Measurements from ENCODE around the gene APMAP. TPM values are rescaled to one million over a fixed set of nuclear protein-coding genes. Genes with fewer than 3 reads are reported as not detected.

APMAP gene
- total and polyA plus RNA-seq, 3 experiments from 2014 or later: 82.5 to 228 (median 83.6) TPM

GRCh38 chr20:24960861-24961260 lies 31.7 kb downstream of the APMAP start:
- peak in 1 of 5 donors; percentile 82 for DNase-seq
- H3K9me3 ChIP-seq (ENCODE audit: low read length): no peaks in the 10 kb centered on the region
- Mint-ChIP-seq H3K27me3 (peaks cover 0 to 2% of the 10 kb centered on the region in 2 donors), H3K36me3 (peaks cover 25 to 95% (median 30%) of the 10 kb centered on the region in 3 donors), H3K27ac (peak overlapping the region; percentile 97 to 100 (median 99)), H3K4me1 (peaks cover 70 to 96% (median 80%) of the 10 kb centered on the region in 3 donors), H3K9me3 (no peaks in the 10 kb centered on the region), H3K4me3 (peak overlapping the region; percentile 24 to 92 (median 73))
- peak overlapping the region; percentile 90 for H3K27ac ChIP-seq (ENCODE audit: low read depth, low read length)
- peaks cover 50% of the 10 kb centered on the region for H3K36me3 ChIP-seq (ENCODE audit: insufficient read depth, low read length)
- no peak overlapping the region for H3K4me3 ChIP-seq (ENCODE audit: low read length)
- H3K4me1 ChIP-seq (ENCODE audit: insufficient read depth, low read length): peaks cover 84% of the 10 kb centered on the region
- ChIA-PET POLR2A (interaction anchor here (0.9 to 2.8 kb wide), 5 partner anchors 10 to 130 kb away, joined by 3 to 34 read pairs (median 5); partner anchors contain the start of genes ACSS1 and CST7), CTCF (interaction anchor here (0.8 to 2.8 kb wide), 5 partner anchors 11 to 103 kb away, joined by 3 to 19 read pairs (median 3); partner anchors contain the start of gene CST7)
- H3K27me3 ChIP-seq (ENCODE audit: insufficient read depth, low read length, poor library complexity, severe bottlenecking): no peaks in the 10 kb centered on the region

DNA sequence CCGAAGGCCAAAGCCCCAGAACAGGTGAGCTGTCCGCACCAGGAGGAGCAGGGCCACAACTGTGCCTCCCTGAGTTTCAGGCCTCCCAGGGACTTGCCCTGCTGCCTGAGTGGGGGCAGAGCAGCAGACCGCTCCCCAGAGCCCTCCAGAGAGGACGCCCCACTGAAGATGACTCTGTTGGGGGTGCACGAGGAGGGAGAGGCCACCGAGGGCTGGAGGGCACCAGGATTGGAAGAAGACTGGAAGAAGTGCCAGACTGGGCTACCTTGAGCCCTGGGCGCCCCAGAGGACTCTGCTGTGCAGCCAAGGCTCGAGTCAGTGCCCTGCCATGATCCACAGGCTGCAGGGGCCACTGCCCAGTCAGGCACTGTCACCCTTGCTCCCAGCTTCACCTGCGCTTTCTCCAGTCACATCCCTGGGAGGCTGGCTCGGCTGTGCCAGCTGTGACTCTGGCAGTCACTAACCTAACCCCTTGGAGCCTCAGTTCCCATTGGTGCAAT lies 32.2 kb downstream of the APMAP start:
- DNase-seq: peak in 1 of 5 donors; percentile 50
- CTCF ChIA-PET: interaction anchor here (0.8 to 2.8 kb wide), 6 partner anchors 10 to 104 kb away, joined by 3 to 19 read pairs (median 4); partner anchors contain the start of gene CST7

GRCh38 chr20:24959591-24960301 lies 32.8 kb downstream of the APMAP start:
- Histone ChIP-seq H3K4me1 (ENCODE audit: insufficient read depth, low read length) (peaks cover 83% of the 10 kb centered on the region), H3K36me3 (ENCODE audit: insufficient read depth, low read length) (peaks cover 50% of the 10 kb centered on the region), H3K27ac (ENCODE audit: low read depth, low read length) (peak overlapping the region; percentile 90), H3K4me3 (ENCODE audit: low read length) (no peak overlapping the region), H3K9me3 (ENCODE audit: low read length) (no peaks in the 10 kb centered on the region), H3K27me3 (ENCODE audit: insufficient read depth, low read length, poor library complexity, severe bottlenecking) (no peaks in the 10 kb centered on the region)
- ChIA-PET CTCF (interaction anchor here (1.4 to 2.8 kb wide), 2 partner anchors 10 to 29 kb away, joined by 5 to 19 read pairs; partner anchors contain the start of gene CST7), POLR2A (interaction anchor here (1.7 to 2.8 kb wide), 2 partner anchors 9 to 131 kb away, joined by 5 to 34 read pairs; partner anchors contain the start of gene CST7)
- Mint-ChIP-seq H3K27me3 (peaks cover 0 to 2% of the 10 kb centered on the region in 2 donors), H3K4me1 (peaks cover 68 to 96% (median 80%) of the 10 kb centered on the region in 3 donors), H3K27ac (peak overlapping the region; percentile 97 to 100 (median 99)), H3K4me3 (peak overlapping the region in 6 of 7 donors; percentile 38 to 92 (median 67)), H3K36me3 (peaks cover 25 to 93% (median 29%) of the 10 kb centered on the region in 3 donors), H3K9me3 (no peaks in the 10 kb centered on the region)
- DNase-seq: peak in 1 of 5 donors; percentile 59

More for the DNA sequence above, 32.2 kb downstream of the APMAP start:
- Histone ChIP-seq H3K4me1 (ENCODE audit: insufficient read depth, low read length) (peaks cover 84% of the 10 kb centered on the region), H3K36me3 (ENCODE audit: insufficient read depth, low read length) (peaks cover 50% of the 10 kb centered on the region), H3K4me3 (ENCODE audit: low read length) (no peak overlapping the region), H3K27me3 (ENCODE audit: insufficient read depth, low read length, poor library complexity, severe bottlenecking) (no peaks in the 10 kb centered on the region), H3K9me3 (ENCODE audit: low read length) (no peaks in the 10 kb centered on the region), H3K27ac (ENCODE audit: low read depth, low read length) (peak overlapping the region; percentile 90)
- no peaks in the 10 kb centered on the region for H3K9me3 Mint-ChIP-seq
- peak overlapping the region; percentile 24 to 92 (median 73) for H3K4me3 Mint-ChIP-seq
- H3K27ac Mint-ChIP-seq: peak overlapping the region; percentile 97 to 100 (median 99)
- H3K27me3 Mint-ChIP-seq: peaks cover 0 to 2% of the 10 kb centered on the region in 2 donors
- POLR2A ChIA-PET: interaction anchor here (0.9 to 2.8 kb wide), 5 partner anchors 10 to 130 kb away, joined by 3 to 34 read pairs (median 5); partner anchors contain the start of genes ACSS1 and CST7
- H3K4me1 Mint-ChIP-seq: peaks cover 70 to 96% (median 80%) of the 10 kb centered on the region in 3 donors
- peaks cover 25 to 95% (median 30%) of the 10 kb centered on the region in 3 donors for H3K36me3 Mint-ChIP-seq

- Mint-ChIP-seq H3K9me3 (no peaks in the 10 kb centered on the region), H3K4me1 (peaks cover 69 to 96% (median 82%) of the 10 kb centered on the region in 3 donors), H3K27me3 (peaks cover 0 to 2% of the 10 kb centered on the region in 2 donors), H3K36me3 (peaks cover 18 to 92% (median 25%) of the 10 kb centered on the region in 3 donors), H3K4me3 (peak overlapping the region in 4 of 7 donors; percentile 15 to 70 (median 49)), H3K27ac (peak overlapping the region; percentile 97 to 100 (median 99))
- Histone ChIP-seq H3K36me3 (ENCODE audit: insufficient read depth, low read length) (peaks cover 48% of the 10 kb centered on the region), H3K4me3 (ENCODE audit: low read length) (no peak overlapping the region), H3K9me3 (ENCODE audit: low read length) (no peaks in the 10 kb centered on the region), H3K4me1 (ENCODE audit: insufficient read depth, low read length) (peaks cover 83% of the 10 kb centered on the region), H3K27me3 (ENCODE audit: insufficient read depth, low read length, poor library complexity, severe bottlenecking) (no peaks in the 10 kb centered on the region), H3K27ac (ENCODE audit: low read depth, low read length) (peak overlapping the region; percentile 90)
- peak in 1 of 5 donors; percentile 42 for DNase-seq
- CTCF ChIA-PET: interaction anchor here (1.4 to 2.8 kb wide), 2 partner anchors 9 to 28 kb away, joined by 5 to 19 read pairs; partner anchors contain the start of gene CST7
- POLR2A ChIA-PET: interaction anchor here (2.8 kb wide), 1 partner anchor 8 kb away, joined by 34 read pairs; the partner anchor contains the start of gene CST7
Observed at GRCh38 chr20:24958506-24959385, 33.8 kb downstream of the APMAP start.

- Mint-ChIP-seq H3K4me3 (peak overlapping the region in 4 of 7 donors; percentile 11 to 79 (median 30)), H3K27me3 (no peaks in the 10 kb centered on the region), H3K4me1 (peaks cover 69 to 96% (median 81%) of the 10 kb centered on the region in 3 donors), H3K36me3 (peaks cover 8 to 90% (median 16%) of the 10 kb centered on the region in 3 donors), H3K27ac (peak overlapping the region; percentile 85 to 100 (median 98)), H3K9me3 (no peaks in the 10 kb centered on the region)
- H3K4me3 ChIP-seq (ENCODE audit: low read length): no peak overlapping the region
- H3K27ac ChIP-seq (ENCODE audit: low read depth, low read length): no peak overlapping the region
- ChIA-PET CTCF (no interaction called here), POLR2A (interaction anchor here (0.8 kb wide), 1 partner anchor 27 kb away, joined by 3 read pairs; no protein-coding TSS in a partner anchor)
- H3K27me3 ChIP-seq (ENCODE audit: insufficient read depth, low read length, poor library complexity, severe bottlenecking): no peaks in the 10 kb centered on the region
- peaks cover 36% of the 10 kb centered on the region for H3K36me3 ChIP-seq (ENCODE audit: insufficient read depth, low read length)
- H3K9me3 ChIP-seq (ENCODE audit: low read length): no peaks in the 10 kb centered on the region
- peak in 1 of 5 donors; percentile 30 for DNase-seq
- H3K4me1 ChIP-seq (ENCODE audit: insufficient read depth, low read length): peaks cover 83% of the 10 kb centered on the region
Observed at GRCh38 chr20:24957326-24958016, 35.1 kb downstream of the APMAP start.

DNA sequence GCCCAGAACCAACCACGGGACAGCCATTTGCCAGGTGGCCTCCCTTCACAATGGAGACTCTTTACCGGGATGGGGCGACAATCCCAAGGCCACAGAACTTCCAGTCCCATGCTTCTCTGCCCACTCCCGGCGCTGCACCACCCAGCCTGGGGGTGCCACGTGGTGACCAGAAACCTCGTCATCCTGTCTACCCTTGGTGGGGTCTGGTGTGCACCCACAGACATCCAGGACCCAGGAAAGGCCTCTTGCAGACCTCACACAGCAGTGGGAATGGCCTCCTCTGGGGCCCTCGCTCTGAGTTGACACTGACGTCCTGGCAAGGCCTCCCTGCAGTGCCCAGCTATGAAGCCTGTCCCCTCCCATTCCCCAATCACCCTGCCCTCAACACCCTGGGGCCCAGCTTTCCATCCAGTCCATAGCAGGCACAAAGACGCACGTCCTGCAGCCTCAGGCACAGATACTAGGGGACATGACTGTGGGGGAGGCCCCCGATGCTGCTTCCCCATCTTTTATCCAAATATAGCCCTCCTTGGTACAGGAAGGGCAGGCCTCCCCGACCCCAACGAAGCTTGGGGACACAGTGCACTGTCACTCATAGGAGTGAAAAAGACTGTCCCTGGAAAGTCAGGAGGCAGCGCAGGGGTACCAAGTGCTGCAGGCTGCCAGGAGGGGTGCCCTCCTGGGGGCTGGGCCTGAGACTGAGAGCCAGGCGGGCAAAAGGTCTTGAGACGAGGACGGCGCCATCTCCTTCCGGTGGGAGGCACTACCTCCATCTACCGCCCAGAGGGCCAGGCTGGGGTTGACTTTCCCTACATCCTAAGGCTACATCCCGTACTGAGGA lies 36.3 kb downstream of the APMAP start:
- Histone ChIP-seq H3K9me3 (ENCODE audit: low read length) (no peaks in the 10 kb centered on the region), H3K4me1 (ENCODE audit: insufficient read depth, low read length) (peaks cover 72% of the 10 kb centered on the region), H3K27me3 (ENCODE audit: insufficient read depth, low read length, poor library complexity, severe bottlenecking) (no peaks in the 10 kb centered on the region), H3K36me3 (ENCODE audit: insufficient read depth, low read length) (peaks cover 36% of the 10 kb centered on the region), H3K27ac (ENCODE audit: low read depth, low read length) (no peak overlapping the region), H3K4me3 (ENCODE audit: low read length) (no peak overlapping the region)
- ChIA-PET CTCF (interaction anchor here (0.7 to 7.9 kb wide), 3 partner anchors 25 to 84 kb away, joined by 3 to 50 read pairs (median 4); no protein-coding TSS in a partner anchor), POLR2A (no interaction called here)
- no peaks in the 10 kb centered on the region for H3K27me3 Mint-ChIP-seq
- peak overlapping the region in 4 of 7 donors; percentile 49 to 75 (median 72) for H3K4me3 Mint-ChIP-seq
- H3K9me3 Mint-ChIP-seq: no peaks in the 10 kb centered on the region
- peaks cover 13 to 90% (median 20%) of the 10 kb centered on the region in 3 donors for H3K36me3 Mint-ChIP-seq
- peaks cover 68 to 96% (median 80%) of the 10 kb centered on the region in 3 donors for H3K4me1 Mint-ChIP-seq
- H3K27ac Mint-ChIP-seq: peak overlapping the region; percentile 82 to 98 (median 94)
- peak in 1 of 5 donors; percentile 30 for DNase-seq
